Fibroblast of skin of left quadriceps (primary cell): ENCODE data around the gene CTXN3.

Experiments
- DNase-seq, 2 experiments: peaks; one replicate each; pipeline ENCODE4 v3.0.0-alpha.2; 2013; ENCODE audit warnings: low read depth in 2 of 2

CTXN3 gene

GRCh38 chr5:127649018-127649439, at the start of gene CTXN3:
Gene CTXN3, plus strand, starts transcription at chr5:127649082. Its CDS starts 8,440 bp downstream, at chr5:127657522.
- no peak for DNase-seq

GRCh38 chr5:127599320-127599719, 49.6 kb upstream of the CTXN3 start:
- DNase-seq, result no peak

GRCh38 chr5:127599847-127600246, 49.0 kb upstream of the CTXN3 start:
- no peak for DNase-seq

- DNase-seq, result no peak
Measured at GRCh38 chr5:127601111-127601510, 47.8 kb upstream of the CTXN3 start.

GRCh38 chr5:127601601-127602000, 47.3 kb upstream of the CTXN3 start:
- DNase-seq, result no peak

GRCh38 chr5:127602481-127602880, 46.4 kb upstream of the CTXN3 start:
- DNase-seq, result no peak

GRCh38 chr5:127602896-127603844, 45.7 kb upstream of the CTXN3 start:
- DNase-seq, result no peak

GRCh38 chr5:127608077-127608660, 40.7 kb upstream of the CTXN3 start:
- DNase-seq, result no peak

GRCh38 chr5:127609011-127609410, 39.9 kb upstream of the CTXN3 start:
- no peak for DNase-seq

GRCh38 chr5:127609957-127610356, 38.9 kb upstream of the CTXN3 start:
- no peak for DNase-seq

- no peak for DNase-seq
Measured at GRCh38 chr5:127612441-127613141, 36.3 kb upstream of the CTXN3 start.

GRCh38 chr5:127615916-127616315, 33.0 kb upstream of the CTXN3 start:
- DNase-seq, result peak; percentile 3 to 4

- DNase-seq, result no peak
Measured at GRCh38 chr5:127619908-127620479, 28.9 kb upstream of the CTXN3 start.

GRCh38 chr5:127621601-127622325, 27.1 kb upstream of the CTXN3 start:
- DNase-seq, result no peak

- DNase-seq, result no peak
Measured at GRCh38 chr5:127634007-127634406, 14.9 kb upstream of the CTXN3 start.

GRCh38 chr5:127639828-127640227, 9.1 kb upstream of the CTXN3 start:
- DNase-seq, result no peak

GRCh38 chr5:127642949-127643348, 5.9 kb upstream of the CTXN3 start:
- no peak for DNase-seq

GRCh38 chr5:127643607-127644006, 5.3 kb upstream of the CTXN3 start:
- no peak for DNase-seq

GRCh38 chr5:127645300-127645726, 3.6 kb upstream of the CTXN3 start:
- no peak for DNase-seq

- DNase-seq, result no peak
Measured at GRCh38 chr5:127647361-127647958, 1.4 kb upstream of the CTXN3 start.

GRCh38 chr5:127650022-127650421, 1.1 kb downstream of the CTXN3 start:
- DNase-seq, result no peak
